GM19351 (cell line): ENCODE data around the gene HLCS.

Source experiments
- ATAC-seq: cut with Tn5 transposase; IDR thresholded peaks from one replicate; pipeline ENCODE4 v1.9.1; 2021; ENCODE audit warnings: mild to moderate bottlenecking, moderate library complexity; ENCODE audit not compliant: unreplicated experiment

HLCS gene

GRCh38 chr21:36852864-36853263 is 113.6 kb downstream of the HLCS start:
- ATAC-seq: no peak

GRCh38 chr21:36852293-36852692 is 114.2 kb downstream of the HLCS start:
- no peak for ATAC-seq

GRCh38 chr21:36851121-36851520 is 115.3 kb downstream of the HLCS start:
- ATAC-seq: no peak

- no peak for ATAC-seq
Measured at GRCh38 chr21:36850372-36850771, 116.1 kb downstream of the HLCS start.

- ATAC-seq: no peak
Measured at GRCh38 chr21:36849461-36850105, 116.9 kb downstream of the HLCS start.

- ATAC-seq: no peak
Measured at GRCh38 chr21:36848730-36849274, 117.7 kb downstream of the HLCS start.

- no peak for ATAC-seq
Measured at GRCh38 chr21:36847189-36847588, 119.3 kb downstream of the HLCS start.

GRCh38 chr21:36846631-36847030 is 119.8 kb downstream of the HLCS start:
- ATAC-seq: no peak

GRCh38 chr21:36845790-36846189 is 120.7 kb downstream of the HLCS start:
- no peak for ATAC-seq

- no peak for ATAC-seq
Measured at GRCh38 chr21:36845070-36845469, 121.4 kb downstream of the HLCS start.

- ATAC-seq: no peak
Measured at GRCh38 chr21:36841866-36842265, 124.6 kb downstream of the HLCS start.

- ATAC-seq: no peak
Measured at GRCh38 chr21:36839735-36840134, 126.7 kb downstream of the HLCS start.

- no peak for ATAC-seq
Measured at GRCh38 chr21:36839123-36839522, 127.3 kb downstream of the HLCS start.

GRCh38 chr21:36835383-36835795 is 131.1 kb downstream of the HLCS start:
- ATAC-seq: no peak

GRCh38 chr21:36834192-36834591 is 132.3 kb downstream of the HLCS start:
- ATAC-seq: no peak

- no peak for ATAC-seq
Measured at GRCh38 chr21:36830100-36830499, 136.4 kb downstream of the HLCS start.

GRCh38 chr21:36828891-36829515 is 137.5 kb downstream of the HLCS start:
- no peak for ATAC-seq

GRCh38 chr21:36828208-36828607 is 138.3 kb downstream of the HLCS start:
- ATAC-seq: no peak

GRCh38 chr21:36825658-36826057 is 140.8 kb downstream of the HLCS start:
- no peak for ATAC-seq

GRCh38 chr21:36821032-36821299 is 145.5 kb downstream of the HLCS start:
- no peak for ATAC-seq

GRCh38 chr21:36820176-36821031 is 146.1 kb downstream of the HLCS start:
- ATAC-seq: no peak
